GM12864 (cell line): ENCODE data around the gene ITPR1.

Source experiments
- DNase-seq: peaks from one replicate; pipeline ENCODE4 v3.0.0-alpha.2; 2011; ENCODE audit warnings: low read depth
- H3K4me3 ChIP-seq: 2 replicates; pipeline ENCODE4 v1.5.1; 2011; ENCODE audit warnings: mild to moderate bottlenecking, low read depth, low read length, control low read depth
- CTCF ChIP-seq: IDR thresholded peaks from 2 replicates; pipeline ENCODE4 v1.5.1; 2011; ENCODE audit warnings: low read depth, mild to moderate bottlenecking, moderate library complexity, low read length, control low read depth, inconsistent platforms; ENCODE audit errors: missing control alignments

ITPR1 gene

GRCh38 chr3:4804161-4805058 lies 311.3 kb downstream of the ITPR1 start:
- DNase-seq, result no peak
- TF ChIP-seq CTCF, result no peak
- no peak overlapping the region for H3K4me3 ChIP-seq

GRCh38 chr3:4805662-4806061 lies 312.5 kb downstream of the ITPR1 start:
- H3K4me3 ChIP-seq, result no peak overlapping the region
- DNase-seq, result no peak
- no peak for TF ChIP-seq CTCF

- H3K4me3 ChIP-seq, result no peak overlapping the region
- no peak for DNase-seq
- TF ChIP-seq CTCF, result no peak
These were observed 313.5 kb downstream of the ITPR1 start for GRCh38 chr3:4806535-4807108.

- no peak overlapping the region for H3K4me3 ChIP-seq
- no peak for DNase-seq
- no peak for TF ChIP-seq CTCF
These were observed 314.5 kb downstream of the ITPR1 start for GRCh38 chr3:4807381-4808280.

- TF ChIP-seq CTCF, result no peak
- no peak for DNase-seq
- H3K4me3 ChIP-seq, result no peak overlapping the region
These were observed 315.5 kb downstream of the ITPR1 start for GRCh38 chr3:4808637-4809036.

- H3K4me3 ChIP-seq, result no peak overlapping the region
- DNase-seq, result no peak
- no peak for TF ChIP-seq CTCF
These were observed 316.8 kb downstream of the ITPR1 start for GRCh38 chr3:4809922-4810321.
